Right ventricle myocardium inferior (tissue), 1 donor: ENCODE data around the gene ATP5F1D. TPM values are rescaled to one million over a fixed set of nuclear protein-coding genes. Genes with fewer than 3 reads are reported as not detected.

Experiments
- ATAC-seq: fragments of 200-7000 bp; cut with Tn5 transposase; one replicate; pipeline ENCODE4 v1.9.1; 2020; ENCODE audit warnings: mild to moderate bottlenecking, moderate library complexity
- DNase-seq: peaks from one replicate; pipeline ENCODE4 v3.0.0; 2021; ENCODE audit errors: missing footprints
- intact Hi-C: fragments of 100-400 bp; cut with DNase I; formaldehyde crosslinking; loops from one replicate; pipeline ENCODE4 v1.11.0; 2022
- total RNA-seq: library from RNA; stranded (reverse); fragmentation: NEBNext Ultra II Directional; extraction: Animal tissue kit (Norgen Biotek cat#: 25700); gene quantifications from one replicate; pipeline ENCODE4 v1.2.1, GENCODE V29; 2021
- donor health status: DM: no; HTN: yes; CAD: no; lungs with severe emphysema.

ATP5F1D gene
- total RNA-seq, 1 donor from 2014 or later, result 656 TPM

GRCh38 chr19:1283207-1283916 lies 41.8 kb downstream of the ATP5F1D start:
- DNase-seq, result no peak
- intact Hi-C loops, result no loop called here
- ATAC-seq, result no peak

GRCh38 chr19:1283917-1284292 lies 42.4 kb downstream of the ATP5F1D start:
- ATAC-seq (no peak), DNase-seq (no peak)
- intact Hi-C loops, result no loop called here

GRCh38 chr19:1284293-1284978 lies 42.9 kb downstream of the ATP5F1D start:
- DNase-seq (no peak), ATAC-seq (no peak)
- intact Hi-C loops, result no loop called here

GRCh38 chr19:1284979-1285736 lies 43.6 kb downstream of the ATP5F1D start:
- ATAC-seq (no peak), DNase-seq (no peak)
- intact Hi-C loops, result no loop called here

- intact Hi-C loops, result no loop called here
- DNase-seq (no peak), ATAC-seq (no peak)
These were observed 44.3 kb downstream of the ATP5F1D start, which contains the start of gene EFNA2 for GRCh38 chr19:1285737-1286360. Gene EFNA2, plus strand, starts transcription at chr19:1285873. Its CDS starts 296 bp downstream, at chr19:1286169.

GRCh38 chr19:1286487-1287353 lies 45.2 kb downstream of the ATP5F1D start:
- DNase-seq (no peak), ATAC-seq (no peak)
- intact Hi-C loops, result no loop called here

- no peak for ATAC-seq
- DNase-seq, result no peak
- intact Hi-C loops, result no loop called here
These were observed 46.0 kb downstream of the ATP5F1D start for GRCh38 chr19:1287354-1288225.

- no peak for DNase-seq
- no peak for ATAC-seq
- intact Hi-C loops, result no loop called here
These were observed 46.7 kb downstream of the ATP5F1D start for GRCh38 chr19:1288226-1288612.

- ATAC-seq, result no peak
- intact Hi-C loops, result no loop called here
- no peak for DNase-seq
These were observed 47.5 kb downstream of the ATP5F1D start for GRCh38 chr19:1288833-1289685.

GRCh38 chr19:1289686-1290025 lies 48.1 kb downstream of the ATP5F1D start:
- DNase-seq (no peak), ATAC-seq (no peak)
- intact Hi-C loops, result no loop called here

GRCh38 chr19:1290196-1290702 lies 48.7 kb downstream of the ATP5F1D start:
- DNase-seq (no peak), ATAC-seq (no peak)
- intact Hi-C loops, result no loop called here

- DNase-seq (no peak), ATAC-seq (no peak)
- intact Hi-C loops, result no loop called here
These were observed 49.4 kb downstream of the ATP5F1D start for GRCh38 chr19:1290703-1291651.

GRCh38 chr19:1291761-1292418 lies 50.3 kb downstream of the ATP5F1D start:
- no peak for ATAC-seq
- intact Hi-C loops, result no loop called here
- no peak for DNase-seq

- DNase-seq (no peak), ATAC-seq (no peak)
- intact Hi-C loops, result no loop called here
These were observed 51.0 kb downstream of the ATP5F1D start for GRCh38 chr19:1292419-1293151.
